Brain microvascular endothelial cell (primary cell): ENCODE data around the gene CTAG1A.
A peak's percentile ranks its signal among the peaks of the same experiment; 100 is the strongest.

Experiments used
- DNase-seq: peaks from one replicate; pipeline ENCODE4 v3.0.0-alpha.2; 2020
- H3K27ac ChIP-seq: fragments of 250-450 bp; sonication (Bioruptor Pico); 2 replicates; pipeline ENCODE4 v1.5.1; 2020; ENCODE audit warnings: mild to moderate bottlenecking, moderate library complexity
- H3K27me3 ChIP-seq: fragments of 250-450 bp; sonication (Bioruptor Pico); replicated peaks from 2 replicates; pipeline ENCODE4 v1.5.1; 2020; ENCODE audit warnings: mild to moderate bottlenecking
- H3K36me3 ChIP-seq: fragments of 250-450 bp; sonication (Bioruptor Pico); replicated peaks from 2 replicates; pipeline ENCODE4 v1.5.1; 2020; ENCODE audit warnings: mild to moderate bottlenecking
- H3K4me3 ChIP-seq: 2 replicates; pipeline ENCODE4 v1.5.1; 2011; ENCODE audit warnings: low read depth, mild to moderate bottlenecking, control low read depth, low read length, moderate library complexity
- CTCF ChIP-seq: IDR thresholded peaks from 2 replicates; pipeline ENCODE4 v1.5.1; 2011; ENCODE audit warnings: low read depth, mild to moderate bottlenecking, moderate library complexity, low read length, control low read depth, inconsistent platforms; ENCODE audit errors: missing control alignments
- in situ Hi-C: cut with HindIII; loops from 2 replicates; pipeline ENCODE4 v1.10.0; 2017; ENCODE audit warnings: low sequenced_read_pairs, low pct_ligation_motif_present

Gene CTAG1A

GRCh38 chrX:154592505-154592904 is 7.6 kb downstream of the CTAG1A start:
- no peak overlapping the region for H3K4me3 ChIP-seq
- H3K27ac ChIP-seq = no peak overlapping the region
- no peaks in the 10 kb centered on the region for H3K27me3 ChIP-seq
- no peak for DNase-seq
- TF ChIP-seq CTCF = no peak
- in situ Hi-C loops = no loop called here
- H3K36me3 ChIP-seq = no peaks in the 10 kb centered on the region

- in situ Hi-C loops = no loop called here
- H3K4me3 ChIP-seq = no peak overlapping the region
- DNase-seq = no peak
- TF ChIP-seq CTCF = no peak
- no peaks in the 10 kb centered on the region for H3K27me3 ChIP-seq
- no peaks in the 10 kb centered on the region for H3K36me3 ChIP-seq
- H3K27ac ChIP-seq = no peak overlapping the region
Measured at GRCh38 chrX:154593201-154593600, 8.3 kb downstream of the CTAG1A start.

- no peak for TF ChIP-seq CTCF
- no peaks in the 10 kb centered on the region for H3K27me3 ChIP-seq
- no peak overlapping the region for H3K27ac ChIP-seq
- H3K4me3 ChIP-seq = no peak overlapping the region
- DNase-seq = no peak
- H3K36me3 ChIP-seq = no peaks in the 10 kb centered on the region
- in situ Hi-C loops = no loop called here
Measured at GRCh38 chrX:154594491-154594890, 9.6 kb downstream of the CTAG1A start.

GRCh38 chrX:154595559-154596249 is 10.8 kb downstream of the CTAG1A start:
- no peak for DNase-seq
- Histone ChIP-seq H3K4me3 (no peak overlapping the region), H3K27me3 (no peaks in the 10 kb centered on the region), H3K36me3 (no peaks in the 10 kb centered on the region), H3K27ac (no peak overlapping the region)
- in situ Hi-C loops = no loop called here
- TF ChIP-seq CTCF = no peak

- DNase-seq = peak; percentile 8
- Histone ChIP-seq H3K27ac (no peak overlapping the region), H3K36me3 (no peaks in the 10 kb centered on the region), H3K4me3 (no peak overlapping the region), H3K27me3 (no peaks in the 10 kb centered on the region)
- in situ Hi-C loops = no loop called here
- TF ChIP-seq CTCF = no peak
Measured at GRCh38 chrX:154596290-154596929, 11.5 kb downstream of the CTAG1A start.
